Duodenal mucosa (tissue), 2 donors: ENCODE results near the gene FBLN1.

Source experiments
- H3K27ac ChIP-seq: one replicate; pipeline ENCODE4 v1.7.0; 2013; ENCODE audit warnings: low read depth, low read length
- H3K27me3 ChIP-seq, 2 donors: one replicate each; pipeline ENCODE4 v1.7.0; 2013; ENCODE audit warnings: low read length in 2 of 2, control low read depth in 1 of 2; ENCODE audit not compliant: insufficient read depth in 2 of 2, control insufficient read depth in 1 of 2
- H3K36me3 ChIP-seq, 2 donors: one replicate each; pipeline ENCODE4 v1.7.0; 2013; ENCODE audit warnings: low read length in 2 of 2, control low read depth in 1 of 2; ENCODE audit not compliant: insufficient read depth in 2 of 2, control insufficient read depth in 1 of 2
- H3K4me1 ChIP-seq, 2 donors: one replicate each; pipeline ENCODE4 v1.7.0; 2013; ENCODE audit warnings: low read length in 2 of 2, control low read depth in 1 of 2; ENCODE audit not compliant: insufficient read depth in 2 of 2, control insufficient read depth in 1 of 2
- H3K4me3 ChIP-seq, 2 donors: one replicate each; pipeline ENCODE4 v1.7.0; 2013; ENCODE audit warnings: low read length in 2 of 2, low read depth in 1 of 2
- H3K9ac ChIP-seq, 2 donors: one replicate each; pipeline ENCODE4 v1.7.0; 2013; ENCODE audit warnings: low read length in 2 of 2, low read depth in 1 of 2
- H3K9me3 ChIP-seq, 2 donors: one replicate each; pipeline ENCODE4 v1.7.0; 2013; ENCODE audit warnings: low read length in 2 of 2, control low read depth in 1 of 2; ENCODE audit not compliant: control insufficient read depth in 1 of 2

Gene FBLN1

DNA sequence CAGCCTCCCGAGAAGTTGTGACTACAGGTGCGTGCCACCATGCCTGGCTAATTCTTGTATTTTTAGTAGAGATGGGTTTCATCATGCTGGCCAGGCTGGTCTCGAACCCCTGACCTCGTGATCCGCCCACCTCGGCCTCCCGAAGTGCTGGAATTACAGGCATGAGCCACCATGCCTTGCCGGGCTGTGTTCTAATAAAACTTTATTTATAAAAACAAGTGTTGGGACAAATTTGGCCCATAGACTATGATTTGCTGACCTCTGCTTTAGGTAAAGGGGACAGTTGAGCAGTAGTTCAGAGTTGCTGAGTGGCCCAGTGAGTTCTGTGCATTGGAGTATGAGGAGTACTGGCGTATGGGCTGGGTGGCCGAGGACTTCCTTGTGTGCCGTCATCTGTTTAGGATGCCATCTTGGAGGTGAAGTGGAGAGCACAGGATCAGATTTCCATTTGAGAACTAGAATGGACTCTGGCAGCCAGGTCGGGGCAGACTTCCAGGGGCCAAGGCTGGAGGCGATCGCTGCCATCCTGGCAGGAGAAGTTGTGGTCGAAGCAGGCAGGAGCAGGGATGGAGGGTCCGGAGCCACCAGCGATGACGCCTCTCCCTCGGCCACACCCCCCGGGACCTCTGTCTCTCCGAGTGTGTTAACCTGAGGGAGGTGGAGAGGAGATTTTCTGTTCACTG, 43.8 kb downstream of the FBLN1 start:
- Histone ChIP-seq H3K4me1 (peaks cover 0 to 15% of the 10 kb centered on the region in 2 donors), H3K9me3 (no peaks in the 10 kb centered on the region), H3K4me3 (no peak overlapping the region), H3K27me3 (no peaks in the 10 kb centered on the region), H3K36me3 (no peaks in the 10 kb centered on the region), H3K27ac (no peak overlapping the region), H3K9ac (no peak overlapping the region)

DNA sequence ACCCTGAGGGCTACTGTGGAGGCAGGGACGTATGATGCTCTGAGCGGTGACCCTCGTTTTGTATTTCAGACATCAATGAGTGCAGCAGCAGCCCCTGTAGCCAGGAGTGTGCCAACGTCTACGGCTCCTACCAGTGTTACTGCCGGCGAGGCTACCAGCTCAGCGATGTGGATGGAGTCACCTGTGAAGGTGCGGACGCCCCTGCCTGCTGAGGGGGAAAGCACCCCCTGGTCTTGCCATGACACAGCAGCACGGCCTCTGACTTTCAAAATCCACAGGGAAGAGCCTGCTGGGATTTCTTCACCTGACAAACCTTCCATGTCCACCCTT, 44.3 kb downstream of the FBLN1 start:
- Histone ChIP-seq H3K4me1 (peaks cover 0 to 20% of the 10 kb centered on the region in 2 donors), H3K27ac (no peak overlapping the region), H3K4me3 (no peak overlapping the region), H3K27me3 (no peaks in the 10 kb centered on the region), H3K9ac (no peak overlapping the region), H3K9me3 (no peaks in the 10 kb centered on the region), H3K36me3 (no peaks in the 10 kb centered on the region)

DNA sequence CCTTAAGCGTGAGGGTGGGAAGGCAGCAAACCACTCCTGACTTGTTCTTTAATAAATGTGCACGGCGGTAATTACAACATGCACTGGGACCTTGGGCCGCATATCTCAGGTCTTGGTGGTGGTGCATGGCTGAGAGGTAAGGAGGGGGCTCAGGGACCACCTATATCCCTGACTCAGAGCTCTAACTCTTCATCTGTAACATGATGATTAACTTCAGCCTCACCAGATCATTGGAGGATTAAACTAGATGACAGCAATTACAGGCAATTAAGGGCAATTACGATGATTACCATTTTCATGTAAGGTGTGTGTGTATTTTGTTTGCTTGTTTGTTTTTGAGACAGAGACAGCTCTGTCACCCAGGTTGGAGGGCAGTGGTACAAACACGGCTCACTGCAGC, 45.0 kb downstream of the FBLN1 start:
- Histone ChIP-seq H3K4me1 (peaks cover 0 to 26% of the 10 kb centered on the region in 2 donors), H3K9me3 (no peaks in the 10 kb centered on the region), H3K9ac (no peak overlapping the region), H3K4me3 (no peak overlapping the region), H3K36me3 (no peaks in the 10 kb centered on the region), H3K27ac (no peak overlapping the region), H3K27me3 (no peaks in the 10 kb centered on the region)

DNA sequence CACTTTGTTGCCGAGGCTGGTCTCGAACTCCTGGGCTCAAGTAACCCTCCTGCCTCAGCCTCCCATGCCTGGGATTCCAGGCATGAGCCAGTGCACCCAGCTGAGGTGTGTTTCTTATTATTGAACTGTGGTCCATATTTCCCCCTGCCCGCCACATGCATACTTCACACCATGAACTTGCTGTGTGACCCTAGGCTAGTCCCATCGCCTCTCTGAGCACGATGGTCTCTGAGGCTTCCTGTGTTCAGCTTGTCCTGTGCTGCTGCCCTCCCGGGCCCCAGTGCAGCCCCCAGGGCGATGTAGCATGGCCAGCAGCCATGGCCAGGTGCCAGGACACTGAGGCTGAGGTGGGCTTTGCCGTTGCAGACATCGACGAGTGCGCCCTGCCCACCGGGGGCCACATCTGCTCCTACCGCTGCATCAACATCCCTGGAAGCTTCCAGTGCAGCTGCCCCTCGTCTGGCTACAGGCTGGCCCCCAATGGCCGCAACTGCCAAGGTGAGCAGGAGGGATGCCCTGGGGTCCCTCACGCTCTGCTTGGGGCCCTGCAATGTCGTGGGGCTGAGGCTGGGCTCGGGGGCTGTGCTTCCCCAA, 45.7 kb downstream of the FBLN1 start:
- H3K27ac ChIP-seq = peak overlapping the region; percentile 6
- H3K4me1 ChIP-seq = peaks cover 0 to 26% of the 10 kb centered on the region in 2 donors
- no peaks in the 10 kb centered on the region for H3K9me3 ChIP-seq
- no peaks in the 10 kb centered on the region for H3K36me3 ChIP-seq
- no peak overlapping the region for H3K4me3 ChIP-seq
- no peaks in the 10 kb centered on the region for H3K27me3 ChIP-seq
- no peak overlapping the region for H3K9ac ChIP-seq

GRCh38 chr22:45548991-45549761, 46.5 kb downstream of the FBLN1 start:
- Histone ChIP-seq H3K9ac (no peak overlapping the region), H3K27me3 (no peaks in the 10 kb centered on the region), H3K4me1 (peaks cover 5 to 30% of the 10 kb centered on the region in 2 donors), H3K9me3 (no peaks in the 10 kb centered on the region), H3K4me3 (no peak overlapping the region), H3K27ac (no peak overlapping the region), H3K36me3 (no peaks in the 10 kb centered on the region)

DNA sequence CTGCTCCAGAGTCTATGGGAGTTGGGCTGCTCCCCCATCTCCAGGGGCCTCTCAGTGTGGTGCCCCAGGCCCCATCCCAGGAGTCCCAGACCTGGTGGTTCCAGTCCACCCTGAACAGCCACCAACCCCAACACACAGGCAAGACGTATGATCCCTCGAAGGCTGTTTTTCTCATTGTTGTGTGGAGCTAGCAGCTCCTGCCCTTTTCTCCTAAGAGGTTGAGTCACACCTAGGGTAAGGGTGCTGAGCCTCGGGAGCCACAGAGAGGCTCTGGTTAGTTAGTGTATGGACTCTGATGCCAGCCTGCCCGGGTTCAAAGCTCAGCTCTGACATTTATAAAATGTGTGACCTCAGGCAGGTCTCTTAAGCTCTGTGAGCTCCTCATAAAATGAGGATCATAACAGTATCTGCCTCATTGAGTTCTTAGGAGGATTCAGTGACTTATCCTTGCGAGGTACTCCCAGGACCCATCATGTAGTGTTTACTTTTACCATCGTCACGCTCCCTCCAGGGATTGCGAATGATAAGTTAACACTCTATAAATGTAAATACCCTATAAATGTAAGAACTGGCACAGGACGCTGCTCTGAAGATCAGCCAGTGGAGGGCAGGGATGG, 47.2 kb downstream of the FBLN1 start:
- Histone ChIP-seq H3K4me1 (peaks cover 6 to 33% of the 10 kb centered on the region in 2 donors), H3K36me3 (no peaks in the 10 kb centered on the region), H3K9ac (no peak overlapping the region), H3K27ac (peak overlapping the region; percentile 31), H3K4me3 (no peak overlapping the region), H3K27me3 (no peaks in the 10 kb centered on the region), H3K9me3 (no peaks in the 10 kb centered on the region)

- no peak overlapping the region for H3K4me3 ChIP-seq
- no peaks in the 10 kb centered on the region for H3K9me3 ChIP-seq
- no peak overlapping the region for H3K9ac ChIP-seq
- H3K4me1 ChIP-seq = peaks cover 6 to 33% of the 10 kb centered on the region in 2 donors
- no peaks in the 10 kb centered on the region for H3K27me3 ChIP-seq
- H3K27ac ChIP-seq = peak overlapping the region; percentile 31
- no peaks in the 10 kb centered on the region for H3K36me3 ChIP-seq
Observed at GRCh38 chr22:45550416-45550815, 47.7 kb downstream of the FBLN1 start.

DNA sequence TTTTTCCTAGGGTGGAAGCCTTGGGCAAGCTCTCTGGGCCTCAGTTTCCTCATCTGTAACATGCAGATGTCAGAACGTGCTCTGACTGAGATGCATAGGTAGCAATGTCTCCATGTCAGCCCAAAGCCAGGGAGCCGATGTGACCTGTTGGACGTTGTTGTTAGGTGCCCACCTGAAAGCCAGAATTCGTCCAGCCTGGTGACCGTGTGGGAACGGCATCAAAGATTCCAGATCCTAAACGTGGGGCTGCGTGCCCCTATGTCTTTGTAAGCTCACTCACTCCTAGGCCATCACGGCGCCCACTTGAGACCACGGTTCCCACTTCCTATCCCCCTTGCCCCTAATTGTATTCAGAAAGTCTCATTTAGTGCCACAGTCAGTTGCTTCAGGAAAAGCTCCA, 48.2 kb downstream of the FBLN1 start:
- Histone ChIP-seq H3K4me3 (no peak overlapping the region), H3K4me1 (peaks cover 6 to 33% of the 10 kb centered on the region in 2 donors), H3K27me3 (no peaks in the 10 kb centered on the region), H3K9me3 (no peaks in the 10 kb centered on the region), H3K9ac (no peak overlapping the region), H3K27ac (no peak overlapping the region), H3K36me3 (no peaks in the 10 kb centered on the region)

DNA sequence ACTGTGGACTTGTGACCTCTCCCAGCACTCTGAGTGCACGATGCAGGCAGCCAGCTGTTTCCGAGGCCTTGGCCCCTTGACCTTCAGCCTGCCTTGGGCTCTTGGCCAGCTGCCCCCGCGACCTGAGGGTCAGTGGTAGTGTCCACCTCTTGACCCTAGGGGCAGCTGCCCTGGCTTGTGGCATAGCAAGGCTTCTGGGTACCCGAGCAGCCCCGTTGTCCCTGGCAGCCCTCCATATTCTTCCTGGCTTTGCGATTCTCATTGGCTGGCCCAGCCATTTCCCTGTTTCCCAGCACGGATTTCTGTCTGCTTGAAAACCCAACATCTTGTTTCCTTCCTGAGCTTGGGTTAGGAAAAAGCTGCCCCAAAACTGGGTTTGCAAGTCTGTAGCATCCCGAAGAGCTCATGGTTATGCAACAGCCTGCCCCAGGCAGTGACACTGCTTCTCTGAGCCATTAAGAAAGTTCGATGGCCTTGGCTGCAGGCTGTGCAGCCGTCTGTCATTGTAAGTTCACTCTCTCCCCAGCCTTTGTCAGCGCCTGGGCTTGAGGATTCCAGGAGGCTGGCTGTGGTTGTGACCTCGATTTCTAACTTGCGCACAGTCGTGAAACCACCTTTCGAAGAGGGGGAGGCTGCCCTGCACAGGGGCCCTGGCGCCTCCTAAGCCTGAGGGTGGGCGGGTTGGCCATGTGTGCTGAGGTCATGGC, 48.8 kb downstream of the FBLN1 start:
- Histone ChIP-seq H3K9ac (no peak overlapping the region), H3K9me3 (no peaks in the 10 kb centered on the region), H3K4me3 (no peak overlapping the region), H3K4me1 (peaks cover 6 to 33% of the 10 kb centered on the region in 2 donors), H3K27me3 (no peaks in the 10 kb centered on the region), H3K27ac (no peak overlapping the region), H3K36me3 (no peaks in the 10 kb centered on the region)
